GM19468 (cell line): ENCODE measurements around the gene FXYD2.

Experiments
- ATAC-seq: cut with Tn5 transposase; IDR thresholded peaks from one replicate; pipeline ENCODE4 v1.9.1; 2021; ENCODE audit warnings: mild to moderate bottlenecking, moderate library complexity, moderate number of reproducible peaks; ENCODE audit not compliant: unreplicated experiment; ENCODE audit errors: extremely low read depth

The FXYD2 gene

GRCh38 chr11:117859061-117859460, 34.5 kb upstream of the FXYD2 start:
- no peak for ATAC-seq

DNA sequence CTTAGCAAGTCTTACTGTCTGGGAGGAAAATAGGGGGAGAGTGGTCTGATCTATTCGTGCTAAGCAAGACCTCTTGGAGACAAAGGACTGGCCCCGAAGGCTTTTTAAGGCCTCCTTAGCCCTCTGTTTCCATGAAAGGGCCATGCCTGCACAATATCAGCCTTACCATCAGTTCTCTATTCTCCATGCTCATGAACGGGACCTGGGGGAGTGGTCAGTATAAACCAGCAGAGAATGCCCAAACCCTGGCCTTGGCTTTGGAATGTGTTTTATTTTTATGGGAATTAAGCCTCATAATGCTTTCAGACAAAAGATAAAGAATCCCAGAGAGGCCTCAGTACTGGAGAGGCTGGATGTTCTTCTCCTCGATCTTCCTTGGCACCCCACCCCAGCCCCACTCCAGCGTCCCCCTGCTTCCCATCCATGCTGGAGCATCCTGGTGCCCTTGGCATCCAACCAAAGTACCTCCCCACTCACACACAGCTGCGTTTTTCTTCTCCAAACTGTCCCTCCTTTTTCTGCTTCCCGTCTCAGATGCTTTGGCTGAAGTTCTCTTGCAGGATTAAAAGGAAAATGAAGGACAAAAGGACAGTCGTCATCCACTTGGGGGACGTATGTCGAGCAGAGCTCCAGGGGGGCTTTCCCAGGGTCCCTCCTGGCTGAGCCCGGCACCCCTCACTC, 33.3 kb upstream of the FXYD2 start:
- ATAC-seq: no peak

- ATAC-seq: no peak
These were observed 31.5 kb upstream of the FXYD2 start for GRCh38 chr11:117855912-117856651.

DNA sequence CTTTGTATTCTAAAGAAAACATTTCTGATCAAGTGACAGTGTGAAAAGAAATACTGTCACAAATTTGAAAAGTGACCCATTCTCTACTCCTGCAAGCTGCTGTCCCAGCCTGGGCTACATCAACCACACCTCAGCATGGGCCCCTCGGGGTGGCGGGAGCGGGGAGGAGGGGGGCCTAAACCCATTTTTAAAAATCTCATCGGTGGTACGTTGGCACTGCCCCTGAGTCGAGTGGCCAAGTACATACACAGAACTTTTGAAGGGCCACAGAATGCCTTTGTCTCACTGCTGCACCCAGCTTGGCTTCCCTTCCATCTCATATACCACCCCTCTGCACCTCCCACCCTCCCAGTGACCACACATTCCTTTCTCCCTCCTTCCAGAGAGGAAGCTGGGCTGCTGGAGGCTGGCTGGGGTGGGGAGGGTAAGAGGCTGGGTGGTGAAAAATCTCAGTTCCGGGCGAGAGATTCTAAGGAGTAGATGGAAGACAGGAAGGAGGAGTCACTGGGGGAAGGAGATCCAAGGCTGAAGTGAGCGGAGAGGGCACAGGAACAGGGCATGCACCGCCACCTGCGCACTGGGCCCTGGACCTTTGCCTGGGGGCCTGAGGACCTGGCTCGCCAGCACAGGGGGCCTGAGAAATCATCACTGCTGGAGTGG, 30.8 kb upstream of the FXYD2 start:
- no peak for ATAC-seq

DNA sequence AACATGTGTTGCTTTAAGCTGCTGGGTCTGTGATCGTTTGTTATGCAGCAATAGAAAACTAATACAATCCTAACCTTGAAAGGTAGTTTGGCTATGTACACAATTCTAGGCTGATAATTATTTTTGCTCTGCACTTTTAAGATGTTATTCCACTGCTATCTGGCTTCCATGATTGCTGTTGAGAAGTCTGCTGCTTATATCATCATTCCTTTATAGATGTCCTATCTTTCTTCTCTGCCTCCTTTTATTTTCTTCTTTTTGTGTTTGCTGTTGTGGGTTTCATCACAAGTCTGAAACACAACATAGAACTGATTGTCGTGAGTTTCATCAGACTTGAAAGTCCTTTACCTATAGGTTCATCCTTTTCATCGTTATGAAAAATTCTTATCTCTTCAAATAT, 27.8 kb upstream of the FXYD2 start:
- ATAC-seq: no peak

- ATAC-seq: no peak
These were observed 27.3 kb upstream of the FXYD2 start for GRCh38 chr11:117851852-117852251.

GRCh38 chr11:117851106-117851505, 26.6 kb upstream of the FXYD2 start:
- ATAC-seq: no peak

- no peak for ATAC-seq
These were observed 25.4 kb upstream of the FXYD2 start for GRCh38 chr11:117849781-117850414.

DNA sequence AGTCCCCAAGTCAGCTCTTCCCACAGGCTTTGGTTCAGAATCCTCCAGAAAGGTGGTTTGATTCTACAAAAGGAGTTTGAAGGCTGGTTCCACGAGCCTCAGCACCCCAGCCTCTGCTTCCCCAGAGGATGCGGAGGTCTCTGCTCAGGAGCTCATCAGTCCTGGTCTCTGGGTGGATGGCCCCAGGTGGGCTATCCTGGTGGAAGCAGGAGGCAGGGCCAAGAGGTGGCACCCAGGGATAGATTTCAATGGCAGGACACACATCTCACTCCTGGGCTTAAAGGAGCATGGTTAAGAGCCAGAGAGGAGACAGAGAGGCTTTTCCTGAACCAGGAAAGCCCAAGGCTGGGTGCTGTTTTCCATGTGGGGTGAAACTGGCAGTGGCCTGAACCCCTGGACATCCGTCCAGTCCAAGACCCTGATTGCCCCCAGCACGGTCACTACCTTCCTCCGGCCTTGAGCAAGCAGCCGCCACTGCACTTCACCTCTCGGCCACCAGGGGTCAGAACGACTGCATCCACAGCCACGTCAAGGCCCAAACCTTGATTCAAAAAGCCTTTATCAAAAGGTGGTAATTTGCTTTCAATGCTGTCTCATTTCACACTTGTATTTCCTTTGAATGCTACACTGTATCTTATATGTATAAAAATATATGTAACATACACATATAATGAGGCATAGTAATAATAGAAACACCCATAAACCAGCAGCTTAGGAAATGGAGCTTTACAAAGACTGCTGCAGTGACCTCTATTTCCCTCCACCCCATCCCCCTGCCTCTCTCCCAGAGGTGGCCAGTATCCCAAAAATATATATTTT, 19.3 kb upstream of the FXYD2 start:
- no peak for ATAC-seq

DNA sequence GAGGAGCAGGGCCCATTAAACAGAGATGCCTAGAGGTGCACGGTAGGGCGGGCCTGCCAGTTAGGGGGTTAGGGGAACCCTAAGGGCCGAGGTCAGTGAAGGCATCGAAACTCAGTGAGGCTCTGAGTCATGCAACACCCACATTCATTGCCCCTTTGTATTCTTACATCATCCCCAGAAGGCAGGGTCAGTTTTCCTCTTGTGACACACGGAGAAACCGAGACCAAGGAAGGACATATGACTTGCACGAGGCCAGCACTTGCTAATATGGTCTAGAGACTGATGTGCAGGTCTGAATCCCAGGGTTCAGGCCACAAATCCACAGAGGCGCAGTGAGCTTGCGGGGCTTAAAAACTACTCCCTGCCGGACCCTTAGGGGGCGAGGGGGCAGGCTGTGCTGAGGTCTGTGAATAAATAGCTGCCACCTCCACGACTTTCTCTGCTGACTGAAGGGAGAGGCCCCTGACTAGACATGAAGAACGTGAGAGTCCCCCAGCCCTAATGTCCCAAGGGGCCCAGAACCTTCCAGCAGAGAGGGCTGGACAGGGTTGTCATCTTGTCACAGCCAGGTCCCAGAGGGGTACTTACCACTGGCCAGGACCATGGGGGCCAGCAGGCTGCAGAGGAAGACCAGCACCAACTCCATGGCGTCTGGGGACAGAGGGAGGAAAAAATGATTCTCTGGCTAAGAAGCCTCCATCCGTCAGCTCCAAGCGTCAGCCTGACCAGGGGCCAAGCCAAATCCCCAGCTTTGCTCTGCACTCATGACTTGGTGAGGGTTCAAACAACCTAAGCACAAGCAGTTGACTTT, 17.8 kb upstream of the FXYD2 start:
- no peak for ATAC-seq

GRCh38 chr11:117841551-117842031, 17.0 kb upstream of the FXYD2 start:
- no peak for ATAC-seq

DNA sequence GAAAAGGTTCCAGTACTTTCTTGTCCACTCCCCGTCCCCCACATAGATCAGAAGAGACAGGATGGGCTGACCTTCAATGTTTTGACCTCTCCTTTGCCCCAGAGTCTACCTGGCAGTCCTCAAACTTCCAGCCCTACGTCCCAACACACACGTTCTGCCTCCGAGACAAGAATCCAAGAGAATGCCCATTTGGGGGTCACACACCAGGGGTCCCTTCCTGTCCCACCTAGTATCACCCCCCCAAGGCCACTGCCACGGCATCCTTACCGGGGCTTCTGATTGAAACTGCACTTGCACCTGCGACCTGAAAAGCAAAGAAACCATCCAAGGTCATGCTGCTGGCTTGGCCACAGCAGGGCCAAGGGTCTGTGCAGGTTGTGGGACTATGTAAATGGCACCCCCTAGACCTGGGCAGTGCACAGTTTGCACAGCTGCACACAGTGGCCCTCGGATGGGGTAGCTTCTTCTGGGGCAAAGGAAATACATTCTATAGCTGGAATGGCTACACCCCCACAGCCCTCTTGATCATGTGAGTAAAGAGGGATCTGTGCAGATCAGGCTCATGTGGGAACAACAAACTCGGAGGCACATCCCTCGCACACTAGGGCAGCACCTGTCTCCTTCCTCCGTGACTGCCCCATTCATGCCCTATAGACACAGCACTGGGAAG, 16.5 kb upstream of the FXYD2 start:
- ATAC-seq: no peak

DNA sequence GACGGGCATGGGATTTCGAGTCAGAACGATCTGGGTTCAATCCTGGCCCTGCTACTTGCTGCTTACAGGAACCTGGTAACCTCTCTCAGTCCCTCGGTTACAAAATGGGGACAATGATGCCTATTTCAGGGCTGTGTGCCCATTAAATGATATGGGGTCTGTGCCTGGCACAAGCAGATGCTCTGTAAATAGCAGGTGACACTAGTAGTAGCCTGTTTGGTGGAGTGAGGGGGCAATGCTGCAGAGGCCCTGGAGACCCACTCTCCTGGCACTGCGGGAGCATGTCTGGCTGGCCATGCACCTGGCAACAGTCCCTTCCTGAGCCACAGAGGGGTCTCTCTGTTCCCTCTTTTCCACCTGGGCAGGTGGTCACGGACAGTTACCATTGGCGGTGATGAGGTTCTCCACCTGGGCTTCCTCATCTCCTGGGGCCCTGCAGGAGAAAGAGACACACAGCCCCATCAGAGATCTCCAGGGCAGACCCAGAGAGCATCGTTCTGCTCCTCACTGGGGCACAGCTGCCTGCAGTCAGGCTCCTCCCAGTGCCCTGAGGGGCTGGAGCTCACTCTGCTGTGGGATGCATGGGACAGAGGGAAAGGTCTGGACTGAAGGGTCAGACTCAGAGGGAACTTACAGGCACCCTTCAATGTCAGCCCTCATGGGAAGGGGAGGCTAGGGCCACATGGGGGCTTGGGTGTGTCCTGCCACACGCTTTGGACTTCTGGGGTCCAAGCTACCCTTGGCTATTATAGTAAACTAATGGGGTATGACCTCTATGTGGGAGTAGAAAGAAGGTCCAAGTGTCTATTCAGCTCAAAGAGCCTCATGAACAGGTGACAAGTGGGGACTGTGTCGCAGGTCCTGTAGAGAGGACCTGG, 15.6 kb upstream of the FXYD2 start:
- no peak for ATAC-seq

GRCh38 chr11:117839380-117839881, 14.9 kb upstream of the FXYD2 start:
- no peak for ATAC-seq

- ATAC-seq: no peak
These were observed 14.4 kb upstream of the FXYD2 start for GRCh38 chr11:117838901-117839300.

DNA sequence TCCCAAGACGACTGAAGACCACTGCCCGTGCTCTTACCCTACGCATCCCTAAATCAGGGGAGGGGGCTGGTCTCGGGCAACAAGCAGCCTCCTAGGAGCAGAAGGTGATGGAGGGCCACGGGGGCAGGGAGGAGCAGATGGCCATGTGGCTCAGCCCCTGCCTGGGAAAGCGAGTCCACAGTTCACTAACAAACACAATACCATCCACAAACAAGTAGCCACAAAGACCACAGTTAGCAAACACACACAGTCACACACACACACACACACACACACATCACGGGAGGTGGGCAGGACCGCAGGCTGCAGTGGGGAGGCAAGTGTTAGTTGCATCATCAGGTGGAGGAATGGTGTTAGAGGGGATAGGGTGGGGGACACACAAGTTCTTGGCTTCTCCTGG, 13.2 kb upstream of the FXYD2 start:
- ATAC-seq: no peak

DNA sequence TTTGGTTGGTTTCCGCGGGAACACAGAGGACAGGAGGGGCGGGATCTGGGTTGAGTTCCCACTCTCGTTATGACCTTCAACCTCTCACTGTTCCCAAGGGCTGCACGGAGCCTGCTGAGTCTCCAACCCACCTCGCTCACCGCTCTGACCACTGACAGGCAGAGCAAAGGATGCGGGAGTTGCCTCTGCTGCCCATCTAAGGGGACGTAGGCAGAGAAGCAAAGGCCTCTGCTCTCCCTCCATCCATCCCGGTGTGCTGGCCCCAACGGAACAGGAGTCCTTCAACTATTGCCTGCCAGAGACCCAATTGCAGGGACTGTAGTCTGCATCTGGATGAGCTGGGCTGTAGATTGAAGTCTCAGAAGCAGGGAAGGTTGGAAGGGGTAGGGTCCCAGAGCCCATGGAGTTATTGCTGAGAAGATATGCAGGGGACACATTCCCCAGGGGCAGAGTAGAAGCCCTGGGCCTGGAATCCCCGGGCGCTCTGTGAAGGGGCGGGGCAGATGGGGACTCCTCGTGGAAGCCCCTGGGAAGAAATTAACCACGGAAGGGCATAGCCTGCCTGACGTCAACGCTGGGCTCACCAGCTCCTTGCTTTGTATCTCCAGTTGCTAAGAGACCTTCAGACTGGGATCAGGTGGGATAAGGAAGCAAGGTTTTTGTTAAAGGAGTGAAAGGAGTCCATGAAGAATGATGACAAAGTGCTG, 12.7 kb upstream of the FXYD2 start:
- ATAC-seq: no peak
